SK-N-SH treated with all-trans-retinoic acid at 6 μM for 48 hours (cell line): ENCODE data around the gene DLG2.

ENCODE experiments used
- CREB5 ChIP-seq: fragments of 250-450 bp; sonication (Bioruptor Pico); IDR thresholded peaks from 2 replicates; pipeline ENCODE4 v1.5.1; 2020; ENCODE audit warnings: low read depth, mild to moderate bottlenecking, moderate library complexity
- ESRRG ChIP-seq: fragments of 250-450 bp; sonication (Bioruptor Pico); IDR thresholded peaks from 2 replicates; pipeline ENCODE4 v1.6.1; 2021; ENCODE audit warnings: mild to moderate bottlenecking
- POU6F1 ChIP-seq: fragments of 250-450 bp; sonication (Bioruptor Pico); IDR thresholded peaks from 2 replicates; pipeline ENCODE4 v1.8.0; 2021; ENCODE audit warnings: low read depth, mild to moderate bottlenecking, moderate library complexity, borderline replicate concordance
- PPARA ChIP-seq: fragments of 250-450 bp; sonication (Bioruptor Pico); IDR thresholded peaks from 2 replicates; pipeline ENCODE4 v1.5.0; 2020; ENCODE audit warnings: mild to moderate bottlenecking, borderline replicate concordance
- RARB ChIP-seq: fragments of 250-450 bp; sonication (Bioruptor Pico); IDR thresholded peaks from 2 replicates; pipeline ENCODE4 v1.8.0; 2021; ENCODE audit warnings: mild to moderate bottlenecking, moderate library complexity
- SNAI2 ChIP-seq: fragments of 250-450 bp; sonication (Bioruptor Pico); IDR thresholded peaks from 2 replicates; pipeline ENCODE4 v1.5.0; 2020; ENCODE audit warnings: mild to moderate bottlenecking, moderate library complexity
- ZC3H10 ChIP-seq: fragments of 250-450 bp; sonication (Bioruptor Pico); IDR thresholded peaks from 2 replicates; pipeline ENCODE4 v1.5.1; 2021; ENCODE audit warnings: mild to moderate bottlenecking, moderate library complexity
- ZFP3 ChIP-seq: fragments of 250-450 bp; sonication (Bioruptor Pico); IDR thresholded peaks from 2 replicates; pipeline ENCODE4 v1.5.0; 2020; ENCODE audit warnings: mild to moderate bottlenecking, moderate library complexity
- TF ChIP-seq, protein P1 (sequence below): fragments of 250-450 bp; sonication (Bioruptor Pico); IDR thresholded peaks from 2 replicates; pipeline ENCODE4 v1.8.0; 2020; ENCODE audit warnings: mild to moderate bottlenecking, moderate library complexity, borderline replicate concordance

DNA sequence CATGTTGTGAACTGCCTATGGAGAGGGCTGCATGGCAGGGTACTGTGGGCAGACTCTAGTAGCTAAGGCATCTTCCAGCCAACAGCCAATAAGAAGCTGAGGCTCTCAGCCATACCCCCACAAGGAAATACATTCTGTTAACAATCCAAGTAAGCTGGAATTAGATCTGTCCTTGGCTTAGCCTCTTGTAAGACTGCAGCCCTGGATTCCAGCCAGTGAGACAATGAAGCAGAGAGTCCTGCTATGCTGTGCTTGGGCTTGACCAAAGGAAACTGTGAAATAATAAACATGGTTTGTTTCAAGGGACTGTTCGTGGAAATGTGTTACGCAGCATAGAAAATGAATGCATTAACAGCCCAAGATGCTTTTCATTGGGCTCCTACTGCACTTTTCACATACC, 1243.6 kb downstream of the DLG2 start:
- TF ChIP-seq CREB5 (no peak), SNAI2 (CRISPR knock-in tag) (no peak), ZFP3 (CRISPR knock-in tag) (no peak), ESRRG (no peak), ZC3H10 (CRISPR knock-in tag) (no peak), POU6F1 (CRISPR knock-in tag) (no peak), PPARA (CRISPR knock-in tag) (no peak), RARB (no peak)
- TF ChIP-seq, protein P1, sequence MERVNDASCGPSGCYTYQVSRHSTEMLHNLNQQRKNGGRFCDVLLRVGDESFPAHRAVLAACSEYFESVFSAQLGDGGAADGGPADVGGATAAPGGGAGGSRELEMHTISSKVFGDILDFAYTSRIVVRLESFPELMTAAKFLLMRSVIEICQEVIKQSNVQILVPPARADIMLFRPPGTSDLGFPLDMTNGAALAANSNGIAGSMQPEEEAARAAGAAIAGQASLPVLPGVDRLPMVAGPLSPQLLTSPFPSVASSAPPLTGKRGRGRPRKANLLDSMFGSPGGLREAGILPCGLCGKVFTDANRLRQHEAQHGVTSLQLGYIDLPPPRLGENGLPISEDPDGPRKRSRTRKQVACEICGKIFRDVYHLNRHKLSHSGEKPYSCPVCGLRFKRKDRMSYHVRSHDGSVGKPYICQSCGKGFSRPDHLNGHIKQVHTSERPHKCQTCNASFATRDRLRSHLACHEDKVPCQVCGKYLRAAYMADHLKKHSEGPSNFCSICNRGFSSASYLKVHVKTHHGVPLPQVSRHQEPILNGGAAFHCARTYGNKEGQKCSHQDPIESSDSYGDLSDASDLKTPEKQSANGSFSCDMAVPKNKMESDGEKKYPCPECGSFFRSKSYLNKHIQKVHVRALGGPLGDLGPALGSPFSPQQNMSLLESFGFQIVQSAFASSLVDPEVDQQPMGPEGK (CRISPR knock-in tag), result no peak
